ENCODE data around the gene NCKIPSD. TPM values are rescaled to one million over a fixed set of nuclear protein-coding genes. Genes with fewer than 3 reads are reported as not detected.

Gene NCKIPSD
- total RNA-seq, 1 experiment from 2014 or later = 46.0 TPM

- peak overlapping the region in 2 of 3 experiments; percentile 55 to 61; a peak in 1 of 7 replicates for H3K27ac Mint-ChIP-seq
Measured at GRCh38 chr3:48630407-48630806, 55.3 kb downstream of the NCKIPSD start.

More at GRCh38 chr3:48630407-48630806, 55.3 kb downstream of the NCKIPSD start:
- no peak overlapping the region for H2BK5ac ChIP-seq (ENCODE audit: insufficient read length, low read length)
- no peak overlapping the region for H2AFZ ChIP-seq (ENCODE audit: low read length)
- no peak overlapping the region for H3K23ac ChIP-seq (ENCODE audit: insufficient read length, low read depth, low read length)
- H3K9me3 Mint-ChIP-seq = no peaks in the 10 kb centered on the region
- H3K4me2 ChIP-seq (ENCODE audit: insufficient read depth, insufficient read length, low read length) = no peak overlapping the region
- H2BK20ac ChIP-seq (ENCODE audit: low read depth, low read length, poor library complexity, severe bottlenecking) = no peak overlapping the region
- H4K91ac ChIP-seq (ENCODE audit: insufficient read length, low read depth, low read length) = no peak overlapping the region
- no peaks in the 10 kb centered on the region for H3K79me2 ChIP-seq (ENCODE audit: insufficient read depth, low read length)
- H4K8ac ChIP-seq (replicated peaks; ENCODE audit: insufficient read length, low read depth, low read length) = no peak overlapping the region
- no peaks in the 10 kb centered on the region; the same call in 1 of the 2 replicates for H3K4me1 ChIP-seq (ENCODE audit: insufficient read depth, low read length)
- H3K27ac ChIP-seq (ENCODE audit: insufficient read length, low read depth, low read length) = no peak overlapping the region
- peaks cover 1% of the 10 kb centered on the region; the same call in 1 of the 2 replicates for H3K27me3 Mint-ChIP-seq (ENCODE audit: low read depth)
- H4K5ac ChIP-seq (ENCODE audit: insufficient read length, low read depth, low read length) = no peak overlapping the region
- H3K79me1 ChIP-seq (ENCODE audit: insufficient read depth, low read depth, low read length, poor library complexity, severe bottlenecking) = no peaks in the 10 kb centered on the region
- H3K4me3 Mint-ChIP-seq = no peak overlapping the region; a peak in 1 of 5 replicates
- no CpG with 5 or more reads among the region's 8 CpGs for WGBS (ENCODE audit: extremely low coverage, insufficient read length, low lambda C conversion rate)
- H2AK5ac ChIP-seq (ENCODE audit: insufficient read length, low read length) = no peak overlapping the region
- no peak overlapping the region for H2BK12ac ChIP-seq (ENCODE audit: insufficient read length, low read depth, low read length)
- H3K27me3 ChIP-seq (ENCODE audit: insufficient read depth, low read length) = no peaks in the 10 kb centered on the region
- no peaks in the 10 kb centered on the region for H4K20me1 ChIP-seq (ENCODE audit: control insufficient read depth, insufficient read depth, insufficient read length)
- no peaks in the 10 kb centered on the region for H3K9me3 ChIP-seq (ENCODE audit: control insufficient read depth, low read depth, low read length)
- no peak for DNase-seq
- H2BK120ac ChIP-seq (ENCODE audit: low read depth, low read length, poor library complexity, severe bottlenecking) = no peak overlapping the region
- no peak overlapping the region for H3T11ph ChIP-seq (ENCODE audit: low read length)
- H3K23me2 ChIP-seq (ENCODE audit: insufficient read length, low read depth, low read length, poor library complexity, severe bottlenecking) = peaks cover 6% of the 10 kb centered on the region
- H2BK15ac ChIP-seq (ENCODE audit: low read depth, low read length) = no peak overlapping the region
- peaks cover 47 to 77% (median 76%) of the 10 kb centered on the region in 3 experiments for H3K36me3 Mint-ChIP-seq (ENCODE audit: insufficient read depth in 1 of 3, low read depth in 3 of 3)
- no peak overlapping the region for H3K4ac ChIP-seq (ENCODE audit: low read depth, low read length)
- no peak for TF ChIP-seq CTCF (conservative IDR thresholded peaks at IDR 0.05)
- no peak overlapping the region for H3K56ac ChIP-seq (ENCODE audit: insufficient read length, low read depth, low read length)
- no peak overlapping the region for H3K9ac ChIP-seq (ENCODE audit: extremely low read depth, insufficient read length, low read length)
- H3K4me1 Mint-ChIP-seq = peaks cover 6 to 8% of the 10 kb centered on the region in 2 experiments
- H3K18ac ChIP-seq (ENCODE audit: insufficient read length, low read depth, low read length) = no peak overlapping the region
- H3K14ac ChIP-seq (ENCODE audit: insufficient read depth, low read length) = no peak overlapping the region

Measured in H9 (cell line).